OCI-LY3 (cell line): ENCODE measurements around the gene PITPNM3.

ENCODE experiments used
- H2AFZ ChIP-seq: fragments of 200-600, 300-600 bp; shearing (Covaris generic); 2 replicates; pipeline ENCODE4 v1.6.0; 2014; ENCODE audit warnings: antibody characterized with exemption, low read depth, low read length
- H3K27ac ChIP-seq: fragments of 200-600, 300-600 bp; sonication (generic); 2 replicates; pipeline ENCODE4 v1.5.1; 2014; ENCODE audit warnings: mild to moderate bottlenecking, low read length, moderate library complexity, mixed read lengths
- H3K27me3 ChIP-seq: fragments of 200-600, 300-600 bp; sonication (generic); 2 replicates; pipeline ENCODE4 v1.6.1; 2014; ENCODE audit warnings: low read depth, low read length, mixed read lengths
- H3K36me3 ChIP-seq: fragments of 200-600, 300-600 bp; sonication (generic); replicated peaks from 2 replicates; pipeline ENCODE3; 2014; ENCODE audit warnings: low read depth, low read length, mixed read lengths
- H3K4me1 ChIP-seq: fragments of 300-600, 200-600 bp; sonication (generic); 2 replicates; pipeline ENCODE4 v1.6.1; 2014; ENCODE audit warnings: low read length, mixed read lengths
- H3K4me2 ChIP-seq: fragments of 200-600, 300-600 bp; sonication (generic); 2 replicates; pipeline ENCODE4 v1.6.1; 2014; ENCODE audit warnings: low read length, mixed read lengths
- H3K4me3 ChIP-seq: fragments of 300-600, 200-600 bp; sonication (generic); 2 replicates; pipeline ENCODE4 v1.5.1; 2014; ENCODE audit warnings: antibody characterized with exemption, mild to moderate bottlenecking, low read length, moderate library complexity
- H3K79me2 ChIP-seq: fragments of 300-600, 200-600 bp; shearing (Covaris generic); 2 replicates; pipeline ENCODE4 v1.6.1; 2014; ENCODE audit warnings: mild to moderate bottlenecking, low read length, mixed read lengths
- H3K9ac ChIP-seq: fragments of 300-600, 200-600 bp; shearing (Covaris generic); 2 replicates; pipeline ENCODE4 v1.6.0; 2014; ENCODE audit warnings: mild to moderate bottlenecking, low read length, moderate library complexity
- H3K9me3 ChIP-seq: fragments of 200-600, 300-600 bp; shearing (Covaris generic); 2 replicates; pipeline ENCODE4 v1.6.1; 2014; ENCODE audit warnings: low read length, mixed read lengths; ENCODE audit not compliant: insufficient read depth
- H4K20me1 ChIP-seq: fragments of 200-600, 300-600 bp; sonication (generic); 2 replicates; pipeline ENCODE4 v1.6.1; 2016; ENCODE audit warnings: low read length, mixed read lengths; ENCODE audit not compliant: insufficient read depth
- CTCF ChIP-seq: fragments of 200-600, 300-600 bp; sonication (generic); IDR thresholded peaks from 2 replicates; pipeline ENCODE4 v1.5.1; 2014; ENCODE audit warnings: antibody characterized with exemption, low read length, low read depth
- EZH2phosphoT487 ChIP-seq: fragments of 200-600 bp; shearing (Covaris generic); IDR thresholded peaks from 2 replicates; pipeline ENCODE4 v1.6.1; 2018; ENCODE audit warnings: antibody characterized with exemption, mixed run types, low read depth

PITPNM3 gene

GRCh38 chr17:6435051-6435450 is 121.3 kb downstream of the PITPNM3 start, which contains the start of gene AIPL1:
Gene AIPL1, minus strand, starts transcription at chr17:6435121. Its CDS starts 17 bp downstream, at chr17:6435104.
- no peaks in the 10 kb centered on the region for H3K36me3 ChIP-seq
- no peak within 1 kb of the TSS for H3K27ac ChIP-seq
- H3K27me3 ChIP-seq: peaks cover 11% of the 10 kb centered on the region
- TF ChIP-seq EZH2phosphoT487 (no peak), CTCF (no peak)
- H3K79me2 ChIP-seq: no peaks in the 10 kb centered on the region
- H3K9ac ChIP-seq: no peak within 1 kb of the TSS
- no peak within 1 kb of the TSS for H2AFZ ChIP-seq
- H3K4me2 ChIP-seq: no peak within 1 kb of the TSS
- H3K4me1 ChIP-seq: no peaks in the 10 kb centered on the region
- no peaks in the 10 kb centered on the region for H3K9me3 ChIP-seq
- H3K4me3 ChIP-seq: no peak within 1 kb of the TSS
- H4K20me1 ChIP-seq: no peaks in the 10 kb centered on the region

DNA sequence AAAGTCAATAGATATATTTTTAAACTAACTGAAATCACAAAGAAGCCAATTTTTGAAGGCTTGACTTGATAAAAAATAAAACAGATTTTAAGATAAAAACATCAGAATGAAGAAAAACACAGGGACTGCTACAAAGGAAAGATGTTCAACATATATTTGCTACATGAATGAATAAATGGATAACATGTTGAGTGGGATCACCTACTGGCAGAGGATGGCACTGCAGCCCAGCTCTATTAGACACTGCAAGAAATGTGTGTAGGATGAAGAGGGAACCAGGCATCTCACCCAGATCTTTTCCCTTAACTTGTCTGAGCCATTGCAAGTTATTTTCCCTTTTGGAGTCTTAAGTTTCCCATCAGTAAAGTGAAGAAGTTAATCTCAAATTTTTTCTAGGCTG is 125.6 kb downstream of the PITPNM3 start:
- H3K36me3 ChIP-seq: no peaks in the 10 kb centered on the region
- TF ChIP-seq EZH2phosphoT487: no peak
- 0 out of 2 replicates have a peak, but pooled peaks have one; percentile 10 for TF ChIP-seq CTCF
- no peak overlapping the region for H3K9ac ChIP-seq
- no peak overlapping the region for H3K27ac ChIP-seq
- H2AFZ ChIP-seq: no peak overlapping the region
- no peaks in the 10 kb centered on the region for H3K79me2 ChIP-seq
- H3K4me2 ChIP-seq: no peak overlapping the region
- H4K20me1 ChIP-seq: no peaks in the 10 kb centered on the region
- H3K9me3 ChIP-seq: no peaks in the 10 kb centered on the region
- H3K4me1 ChIP-seq: peaks cover 8% of the 10 kb centered on the region
- no peaks in the 10 kb centered on the region for H3K27me3 ChIP-seq
- no peak overlapping the region for H3K4me3 ChIP-seq

DNA sequence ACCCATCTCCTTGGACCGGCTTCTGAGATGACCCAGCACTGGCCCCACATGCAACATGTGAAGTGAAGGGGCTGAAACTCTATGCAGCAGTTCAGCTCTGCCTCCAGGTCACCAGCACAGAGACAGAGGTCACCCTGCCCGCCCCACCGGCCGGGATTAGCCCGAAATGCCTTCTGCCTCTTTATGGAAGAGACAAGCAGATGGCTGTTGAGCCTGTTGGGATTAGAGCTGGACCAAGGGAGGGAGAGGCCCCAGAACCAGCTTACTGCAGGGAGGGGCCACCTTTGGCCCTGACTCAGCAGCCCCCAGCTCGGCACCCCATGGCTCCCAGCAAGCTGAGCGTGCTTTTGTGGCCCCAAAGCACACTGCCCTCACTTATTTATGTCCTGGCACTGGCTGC is 127.1 kb downstream of the PITPNM3 start:
- Histone ChIP-seq H3K36me3 (no peaks in the 10 kb centered on the region), H3K27me3 (no peaks in the 10 kb centered on the region)

More for the DNA sequence above, 127.1 kb downstream of the PITPNM3 start:
- H3K27ac ChIP-seq: no peak overlapping the region
- TF ChIP-seq EZH2phosphoT487 (no peak), CTCF (no peak)
- no peaks in the 10 kb centered on the region for H3K79me2 ChIP-seq
- no peaks in the 10 kb centered on the region for H4K20me1 ChIP-seq
- no peak overlapping the region for H3K4me3 ChIP-seq
- H2AFZ ChIP-seq: no peak overlapping the region
- no peak overlapping the region for H3K4me2 ChIP-seq
- no peaks in the 10 kb centered on the region for H3K9me3 ChIP-seq
- peaks cover 8% of the 10 kb centered on the region for H3K4me1 ChIP-seq
- no peak overlapping the region for H3K9ac ChIP-seq
